T follicular helper cell (primary cell): ENCODE measurements around the gene AKAP12.

Experiments
- DNase-seq: peaks from one replicate; pipeline ENCODE4 v3.0.0-alpha.2; 2020; ENCODE audit warnings: low read depth

The AKAP12 gene

GRCh38 chr6:151240036-151240685 lies 394 bp downstream of the AKAP12 start:
- no peak for DNase-seq

GRCh38 chr6:151240791-151241642 lies 1.2 kb downstream of the AKAP12 start:
- DNase-seq = no peak

GRCh38 chr6:151241853-151242252 lies 2.1 kb downstream of the AKAP12 start:
- DNase-seq = no peak

- no peak for DNase-seq
These were observed 2.7 kb downstream of the AKAP12 start for GRCh38 chr6:151242420-151242861.

- no peak for DNase-seq
These were observed 3.7 kb downstream of the AKAP12 start for GRCh38 chr6:151243481-151243880.

GRCh38 chr6:151247490-151247889 lies 7.7 kb downstream of the AKAP12 start:
- DNase-seq = no peak

GRCh38 chr6:151248295-151248694 lies 8.5 kb downstream of the AKAP12 start:
- no peak for DNase-seq

- DNase-seq = no peak
These were observed 12.9 kb downstream of the AKAP12 start for GRCh38 chr6:151252634-151253033.

- no peak for DNase-seq
These were observed 14.8 kb downstream of the AKAP12 start for GRCh38 chr6:151254451-151255081.

- DNase-seq = no peak
These were observed 16.0 kb downstream of the AKAP12 start for GRCh38 chr6:151255811-151256210.

- no peak for DNase-seq
These were observed 18.2 kb downstream of the AKAP12 start for GRCh38 chr6:151257985-151258445.

- no peak for DNase-seq
These were observed 20.4 kb downstream of the AKAP12 start for GRCh38 chr6:151260205-151260604.

- no peak for DNase-seq
These were observed 23.3 kb downstream of the AKAP12 start for GRCh38 chr6:151263035-151263434.

- no peak for DNase-seq
These were observed 24.2 kb downstream of the AKAP12 start for GRCh38 chr6:151263967-151264366.

- DNase-seq = no peak
These were observed 25.5 kb downstream of the AKAP12 start for GRCh38 chr6:151265282-151265681.

GRCh38 chr6:151269321-151269995 lies 29.7 kb downstream of the AKAP12 start:
- DNase-seq = no peak

- DNase-seq = no peak
These were observed 35.4 kb downstream of the AKAP12 start for GRCh38 chr6:151275121-151275520.

GRCh38 chr6:151275566-151275965 lies 35.8 kb downstream of the AKAP12 start:
- DNase-seq = no peak

GRCh38 chr6:151276112-151276740 lies 36.5 kb downstream of the AKAP12 start:
- no peak for DNase-seq

- DNase-seq = no peak
These were observed 40.1 kb downstream of the AKAP12 start for GRCh38 chr6:151279891-151280290.

- DNase-seq = no peak
These were observed 41.1 kb downstream of the AKAP12 start for GRCh38 chr6:151280859-151281258.

- no peak for DNase-seq
These were observed 44.2 kb downstream of the AKAP12 start for GRCh38 chr6:151284012-151284411.
